ENCODE data around the gene PTPN2.
"Not testable (repeated sequence)": the region's sequence is repeated elsewhere in the genome, so short reads cannot be mapped to it uniquely, and the experiment has no call there.

PTPN2 gene

DNA sequence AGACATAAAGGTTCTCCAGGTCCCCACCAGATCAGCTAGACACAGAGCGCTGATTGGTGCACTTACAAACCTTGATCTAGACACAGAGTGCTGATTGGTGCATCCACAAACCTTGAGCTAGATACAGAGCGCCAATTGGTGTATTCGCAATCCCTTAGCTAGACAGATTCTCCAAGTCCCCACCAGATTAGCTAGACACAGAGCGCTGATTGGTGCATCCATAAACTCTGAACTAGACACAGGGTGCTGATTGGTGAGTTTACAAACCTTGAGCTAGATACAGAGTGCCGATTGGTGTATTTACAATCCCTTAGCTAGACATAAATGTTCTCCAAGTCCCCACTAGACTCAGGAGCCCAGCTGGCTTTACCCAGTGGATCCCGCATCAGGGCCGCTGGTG, 107.6 kb downstream of the PTPN2 start:
- H3K4me3 ChIP-seq (ENCODE audit: low read depth, low read length) = peak overlapping the region; percentile 68; the same call in 1 of the 2 replicates
- not testable (repeated sequence) for H3K27ac ChIP-seq (ENCODE audit: low read depth, low read length); H3K4me1 ChIP-seq (ENCODE audit: control insufficient read depth, insufficient read depth, low read length, unreplicated experiment); H3K27me3 ChIP-seq (ENCODE audit: insufficient read depth, low read length); H3K36me3 ChIP-seq (ENCODE audit: insufficient read depth, low read length); H3K79me2 ChIP-seq (ENCODE audit: control insufficient read depth, insufficient read depth, low read length, unreplicated experiment); H2AFZ ChIP-seq (ENCODE audit: low read length, unreplicated experiment)

DNA sequence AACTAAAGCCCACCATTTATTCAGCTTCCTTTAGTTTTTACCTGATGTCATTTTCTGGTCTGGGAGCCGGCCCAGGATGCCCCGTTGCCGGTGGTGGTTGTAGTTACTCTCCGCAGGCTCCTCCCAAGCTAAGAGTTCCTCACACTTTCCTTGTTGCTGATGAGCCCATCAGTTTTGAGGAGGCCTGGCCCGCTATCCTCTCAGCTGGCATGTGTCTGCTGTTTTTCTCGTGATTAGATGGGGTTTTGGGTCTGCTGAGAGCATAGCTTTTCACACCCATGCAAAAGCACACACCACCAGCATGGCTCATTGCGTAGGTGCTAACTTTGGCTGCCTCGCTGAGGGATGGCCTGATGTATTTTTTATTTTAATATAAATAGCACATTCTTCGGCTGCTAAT, 109.1 kb downstream of the PTPN2 start:
- no peak overlapping the region for H2AFZ ChIP-seq (ENCODE audit: low read length, unreplicated experiment)
- no peak overlapping the region for H3K27ac ChIP-seq (ENCODE audit: low read depth, low read length)
- no peaks in the 10 kb centered on the region for H3K4me1 ChIP-seq (ENCODE audit: control insufficient read depth, insufficient read depth, low read length, unreplicated experiment)
- no peak overlapping the region for H3K4me3 ChIP-seq (ENCODE audit: low read depth, low read length)
- H3K36me3 ChIP-seq (ENCODE audit: insufficient read depth, low read length) = no peaks in the 10 kb centered on the region
- no peaks in the 10 kb centered on the region for H3K79me2 ChIP-seq (ENCODE audit: control insufficient read depth, insufficient read depth, low read length, unreplicated experiment)
- H3K27me3 ChIP-seq (ENCODE audit: insufficient read depth, low read length) = no peaks in the 10 kb centered on the region

DNA sequence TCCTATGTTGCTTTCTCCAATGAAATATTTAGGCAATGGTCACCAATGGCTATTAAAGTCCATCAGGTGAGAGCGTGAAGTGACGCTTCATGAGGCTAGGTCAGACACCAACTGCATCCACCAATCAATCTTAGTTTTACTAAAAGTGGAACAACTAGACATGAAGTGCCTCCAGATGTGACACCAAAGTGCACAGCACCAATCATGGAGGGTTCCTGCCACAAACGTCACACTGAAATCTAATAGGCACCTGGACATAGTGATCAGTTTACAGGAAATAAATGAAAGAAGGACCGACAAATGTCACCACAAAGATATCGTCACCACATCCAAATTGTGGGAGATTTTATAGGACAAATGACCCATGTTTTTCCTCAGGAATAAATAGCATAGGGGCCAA, 110.7 kb downstream of the PTPN2 start:
- Histone ChIP-seq H3K36me3 (ENCODE audit: insufficient read depth, low read length) (no peaks in the 10 kb centered on the region), H3K4me3 (ENCODE audit: low read depth, low read length) (no peak overlapping the region), H3K27ac (ENCODE audit: low read depth, low read length) (no peak overlapping the region), H3K79me2 (ENCODE audit: control insufficient read depth, insufficient read depth, low read length, unreplicated experiment) (no peaks in the 10 kb centered on the region), H3K27me3 (ENCODE audit: insufficient read depth, low read length) (no peaks in the 10 kb centered on the region), H3K4me1 (ENCODE audit: control insufficient read depth, insufficient read depth, low read length, unreplicated experiment) (peaks cover 7% of the 10 kb centered on the region), H2AFZ (ENCODE audit: low read length, unreplicated experiment) (no peak overlapping the region)

DNA sequence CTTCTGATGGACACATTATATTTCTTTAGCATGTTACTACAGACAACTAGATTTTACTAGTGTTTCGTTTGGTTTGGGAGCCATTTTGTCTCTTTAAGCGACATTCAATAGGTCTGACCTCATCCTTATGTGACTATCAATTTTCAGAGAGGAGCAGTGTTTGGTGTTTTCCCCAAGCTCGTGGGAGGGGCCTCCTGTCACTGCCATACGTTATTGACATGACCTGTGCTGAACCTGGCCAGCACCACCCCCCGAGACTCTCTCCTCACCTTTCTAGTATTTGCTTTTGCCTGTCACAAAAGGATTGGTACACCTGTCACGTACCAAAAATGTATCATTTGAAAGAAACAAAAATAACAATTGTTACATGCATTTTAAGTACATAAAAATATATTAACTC, 111.9 kb downstream of the PTPN2 start:
- Histone ChIP-seq H3K4me3 (ENCODE audit: low read depth, low read length) (no peak overlapping the region), H3K27ac (ENCODE audit: low read depth, low read length) (no peak overlapping the region), H3K4me1 (ENCODE audit: control insufficient read depth, insufficient read depth, low read length, unreplicated experiment) (peaks cover 7% of the 10 kb centered on the region), H3K36me3 (ENCODE audit: insufficient read depth, low read length) (no peaks in the 10 kb centered on the region), H2AFZ (ENCODE audit: low read length, unreplicated experiment) (no peak overlapping the region), H3K27me3 (ENCODE audit: insufficient read depth, low read length) (no peaks in the 10 kb centered on the region), H3K79me2 (ENCODE audit: control insufficient read depth, insufficient read depth, low read length, unreplicated experiment) (no peaks in the 10 kb centered on the region)

DNA sequence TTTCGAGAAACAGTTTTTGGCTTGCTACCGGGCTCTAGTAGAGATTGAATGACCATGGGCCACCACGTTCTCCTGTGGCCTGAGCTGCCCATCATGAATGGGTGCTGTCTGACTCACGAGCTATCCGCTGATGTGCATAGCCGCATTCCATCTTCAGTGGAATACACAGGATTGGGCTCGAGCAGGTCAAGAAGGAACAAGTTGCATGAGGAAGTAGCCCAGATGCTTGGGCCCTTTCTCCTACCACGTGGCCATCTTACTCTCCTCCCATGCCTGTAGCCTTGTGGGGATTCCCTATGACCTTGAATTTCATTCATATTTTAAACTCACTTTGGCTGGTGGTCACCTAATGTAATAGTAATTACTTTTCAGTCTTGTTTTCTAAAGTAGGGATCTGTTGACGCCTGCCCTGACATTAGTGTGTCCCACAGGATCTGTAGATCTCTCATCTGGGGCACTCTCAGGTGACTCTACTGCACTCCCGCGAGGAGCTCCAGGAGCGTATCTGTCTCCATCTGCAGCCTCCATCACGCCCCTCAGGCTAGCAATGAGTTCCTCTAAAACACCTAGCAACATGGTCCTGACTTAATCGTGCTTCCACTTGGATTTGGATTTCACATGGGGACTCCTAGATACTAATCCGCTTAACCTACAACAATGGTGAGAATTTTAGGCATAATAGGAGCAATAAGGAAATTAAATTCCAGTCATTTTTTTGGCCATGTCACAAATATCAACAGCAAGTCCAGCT, 113.4 kb downstream of the PTPN2 start:
- Histone ChIP-seq H3K27me3 (ENCODE audit: insufficient read depth, low read length) (no peaks in the 10 kb centered on the region), H3K79me2 (ENCODE audit: control insufficient read depth, insufficient read depth, low read length, unreplicated experiment) (no peaks in the 10 kb centered on the region), H3K27ac (ENCODE audit: low read depth, low read length) (no peak overlapping the region), H3K36me3 (ENCODE audit: insufficient read depth, low read length) (no peaks in the 10 kb centered on the region), H2AFZ (ENCODE audit: low read length, unreplicated experiment) (no peak overlapping the region), H3K4me3 (ENCODE audit: low read depth, low read length) (no peak overlapping the region), H3K4me1 (ENCODE audit: control insufficient read depth, insufficient read depth, low read length, unreplicated experiment) (peaks cover 7% of the 10 kb centered on the region)

DNA sequence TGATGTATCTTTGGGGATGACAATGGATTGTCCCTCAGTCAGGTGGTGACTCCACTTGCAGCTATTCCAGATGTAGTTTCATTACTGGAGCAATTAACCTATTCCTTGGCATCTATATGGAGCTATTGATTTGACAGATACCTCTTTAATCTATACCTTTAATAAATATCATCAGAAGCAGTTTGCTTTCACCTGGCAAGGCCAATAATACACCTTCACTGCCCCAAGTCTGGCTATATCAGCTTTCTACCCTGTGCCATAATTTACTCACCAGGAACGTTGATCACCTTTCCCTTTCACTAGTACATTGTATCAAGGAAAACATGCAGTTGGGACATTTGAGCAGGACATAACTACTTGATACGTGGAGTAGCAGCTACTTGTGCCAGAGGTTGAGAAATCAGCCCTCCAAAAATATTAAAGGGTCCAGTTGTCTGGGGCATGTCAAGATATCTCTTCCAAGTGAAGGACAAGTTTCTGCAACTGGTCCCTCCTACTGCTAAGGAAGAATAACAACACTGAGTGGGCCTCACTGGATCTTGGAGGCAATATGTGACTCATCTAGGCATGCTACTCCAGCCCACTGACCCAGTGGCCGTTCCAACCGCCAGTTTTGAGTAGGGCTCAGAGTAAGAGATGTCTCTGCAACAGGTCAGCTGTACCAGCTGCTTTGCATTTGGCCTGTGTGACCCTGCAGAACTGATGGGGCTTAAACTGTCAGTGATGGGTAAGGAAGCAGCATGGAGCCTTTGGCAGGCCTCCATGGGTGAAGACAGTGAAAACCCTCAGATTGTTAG, 114.2 kb downstream of the PTPN2 start:
- Histone ChIP-seq H3K4me3 (ENCODE audit: low read depth, low read length) (no peak overlapping the region), H3K4me1 (ENCODE audit: control insufficient read depth, insufficient read depth, low read length, unreplicated experiment) (peaks cover 7% of the 10 kb centered on the region), H3K27ac (ENCODE audit: low read depth, low read length) (no peak overlapping the region), H3K36me3 (ENCODE audit: insufficient read depth, low read length) (no peaks in the 10 kb centered on the region), H3K79me2 (ENCODE audit: control insufficient read depth, insufficient read depth, low read length, unreplicated experiment) (no peaks in the 10 kb centered on the region), H2AFZ (ENCODE audit: low read length, unreplicated experiment) (no peak overlapping the region), H3K27me3 (ENCODE audit: insufficient read depth, low read length) (no peaks in the 10 kb centered on the region)

DNA sequence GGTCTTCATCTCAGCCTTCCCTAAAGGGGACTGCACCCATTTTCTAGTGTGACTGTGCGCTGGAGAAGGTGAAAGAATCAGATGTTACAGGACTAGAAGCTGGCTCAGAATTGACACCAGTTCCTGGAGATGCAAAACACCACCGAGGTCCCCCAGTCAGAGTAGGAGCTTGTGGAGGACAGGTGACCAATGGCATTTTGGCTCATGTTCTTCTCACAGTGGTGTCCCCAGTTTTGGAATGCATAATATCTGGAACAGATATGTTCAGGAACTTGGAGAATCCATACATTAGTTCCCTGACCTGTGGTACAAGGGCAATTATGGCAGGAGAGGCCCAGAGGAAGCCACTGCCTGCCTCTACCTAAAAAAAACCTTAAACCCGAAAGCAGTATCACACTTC, 114.9 kb downstream of the PTPN2 start:
- Histone ChIP-seq H2AFZ (ENCODE audit: low read length, unreplicated experiment) (no peak overlapping the region), H3K4me3 (ENCODE audit: low read depth, low read length) (no peak overlapping the region), H3K27me3 (ENCODE audit: insufficient read depth, low read length) (no peaks in the 10 kb centered on the region), H3K27ac (ENCODE audit: low read depth, low read length) (no peak overlapping the region), H3K4me1 (ENCODE audit: control insufficient read depth, insufficient read depth, low read length, unreplicated experiment) (peaks cover 7% of the 10 kb centered on the region), H3K36me3 (ENCODE audit: insufficient read depth, low read length) (no peaks in the 10 kb centered on the region), H3K79me2 (ENCODE audit: control insufficient read depth, insufficient read depth, low read length, unreplicated experiment) (no peaks in the 10 kb centered on the region)

DNA sequence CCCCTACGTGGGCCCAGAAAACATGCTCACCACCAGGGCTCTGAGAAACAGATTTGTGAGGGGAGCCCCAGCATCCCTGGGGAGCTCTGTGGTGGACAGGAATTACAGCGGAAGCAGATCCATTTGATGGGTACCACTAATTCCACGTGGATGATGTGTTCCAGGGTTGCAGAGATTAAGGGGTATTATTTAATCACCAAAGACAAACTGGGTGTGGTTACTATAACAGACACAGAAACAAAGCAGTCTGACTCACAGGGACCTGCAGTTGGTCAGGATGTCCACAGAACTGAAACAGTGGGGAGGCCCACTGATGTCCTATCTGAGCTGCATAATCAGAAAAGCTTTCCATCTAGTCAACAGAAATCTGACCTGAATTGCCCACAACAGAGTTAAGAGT, 115.4 kb downstream of the PTPN2 start:
- Histone ChIP-seq H2AFZ (ENCODE audit: low read length, unreplicated experiment) (no peak overlapping the region), H3K4me1 (ENCODE audit: control insufficient read depth, insufficient read depth, low read length, unreplicated experiment) (peaks cover 7% of the 10 kb centered on the region)

DNA sequence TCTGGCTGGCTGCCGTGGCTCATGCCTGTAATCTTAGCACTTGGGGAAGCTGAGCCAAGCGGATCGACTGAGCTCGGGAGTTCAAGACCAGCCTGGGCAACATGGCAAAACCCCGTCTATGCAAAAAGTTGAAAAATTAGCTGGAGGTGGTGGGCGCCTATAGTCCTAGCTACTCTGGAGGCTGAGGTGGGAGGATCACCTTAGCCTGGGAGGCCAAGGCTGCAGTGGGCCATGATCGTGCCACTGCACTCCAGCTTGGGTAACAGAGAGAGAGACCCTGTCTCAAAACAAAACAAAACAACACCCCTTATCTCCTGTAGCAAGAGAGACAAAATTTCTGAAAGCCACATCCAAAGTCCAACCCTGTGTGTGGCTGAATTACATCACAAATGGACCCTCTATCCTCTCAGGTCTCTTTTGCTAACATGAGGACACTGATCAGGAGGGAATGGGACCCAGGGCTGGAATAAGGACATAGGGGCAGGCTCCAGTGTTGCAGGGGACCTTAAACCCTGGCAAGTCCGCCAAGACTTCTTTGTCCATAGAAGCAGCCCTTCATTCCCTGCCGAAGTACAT, 116.4 kb downstream of the PTPN2 start:
- Histone ChIP-seq H3K27ac (ENCODE audit: low read depth, low read length) (no peak overlapping the region), H3K4me1 (ENCODE audit: control insufficient read depth, insufficient read depth, low read length, unreplicated experiment) (peaks cover 7% of the 10 kb centered on the region), H3K79me2 (ENCODE audit: control insufficient read depth, insufficient read depth, low read length, unreplicated experiment) (no peaks in the 10 kb centered on the region), H2AFZ (ENCODE audit: low read length, unreplicated experiment) (no peak overlapping the region), H3K4me3 (ENCODE audit: low read depth, low read length) (no peak overlapping the region), H3K27me3 (ENCODE audit: insufficient read depth, low read length) (no peaks in the 10 kb centered on the region), H3K36me3 (ENCODE audit: insufficient read depth, low read length) (no peaks in the 10 kb centered on the region)

More for the DNA sequence above, 115.4 kb downstream of the PTPN2 start:
- H3K27ac ChIP-seq (ENCODE audit: low read depth, low read length) = no peak overlapping the region
- H3K79me2 ChIP-seq (ENCODE audit: control insufficient read depth, insufficient read depth, low read length, unreplicated experiment) = no peaks in the 10 kb centered on the region
- H3K27me3 ChIP-seq (ENCODE audit: insufficient read depth, low read length) = no peaks in the 10 kb centered on the region
- no peak overlapping the region for H3K4me3 ChIP-seq (ENCODE audit: low read depth, low read length)
- no peaks in the 10 kb centered on the region for H3K36me3 ChIP-seq (ENCODE audit: insufficient read depth, low read length)

DNA sequence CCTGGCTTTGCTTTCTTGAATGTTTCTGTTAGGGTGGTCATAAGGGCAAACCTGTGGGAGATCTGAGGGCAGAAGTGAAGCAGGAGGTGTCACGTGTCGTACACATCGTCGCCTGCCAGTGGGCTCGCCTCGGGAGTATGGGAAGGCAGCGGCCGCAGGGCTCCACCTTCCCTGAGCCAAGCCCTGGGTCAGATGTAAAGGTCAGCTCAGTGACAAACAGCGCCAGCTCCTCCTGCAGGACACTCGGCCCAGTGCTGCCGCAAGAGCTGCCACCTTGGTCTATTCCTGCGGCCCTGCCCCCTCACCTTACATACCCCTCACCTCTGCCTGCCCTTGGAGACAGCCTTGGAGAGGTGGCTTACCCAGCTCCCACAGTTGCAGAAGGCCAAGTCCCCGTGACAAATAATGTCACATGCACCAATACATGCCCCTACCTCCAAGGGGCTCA, 117.0 kb downstream of the PTPN2 start:
- Histone ChIP-seq H2AFZ (ENCODE audit: low read length, unreplicated experiment) (no peak overlapping the region), H3K27ac (ENCODE audit: low read depth, low read length) (no peak overlapping the region), H3K36me3 (ENCODE audit: insufficient read depth, low read length) (no peaks in the 10 kb centered on the region), H3K79me2 (ENCODE audit: control insufficient read depth, insufficient read depth, low read length, unreplicated experiment) (no peaks in the 10 kb centered on the region), H3K4me3 (ENCODE audit: low read depth, low read length) (no peak overlapping the region), H3K27me3 (ENCODE audit: insufficient read depth, low read length) (no peaks in the 10 kb centered on the region), H3K4me1 (ENCODE audit: control insufficient read depth, insufficient read depth, low read length, unreplicated experiment) (peaks cover 7% of the 10 kb centered on the region)
